Sigmoid colon (tissue), 7 donors: ENCODE measurements around the gene WDR33. TPM values are rescaled to one million over a fixed set of nuclear protein-coding genes. Genes with fewer than 3 reads are reported as not detected.
"Not testable (repeated sequence)": the region's sequence is repeated elsewhere in the genome, so short reads cannot be mapped to it uniquely, and the experiment has no call there.

Source experiments
- DNase-seq: peaks from one replicate; pipeline ENCODE4 v3.0.0-alpha.2; 2019
- H3K27ac ChIP-seq, 4 donors: fragments of 200-600 bp; sonication (generic); one replicate each; pipeline ENCODE4 v1.5.1; 2016 to 2019; ENCODE audit warnings: mild to moderate bottlenecking in 1 of 4
- H3K27me3 ChIP-seq, 3 donors: fragments of 200-600 bp; sonication (generic); one replicate each; pipeline ENCODE4 v1.5.1; 2019; ENCODE audit warnings: mild to moderate bottlenecking in 1 of 3
- H3K36me3 ChIP-seq, 4 donors: fragments of 200-600 bp; sonication (generic); one replicate each; pipeline ENCODE4 v1.5.1; 2016 to 2019
- H3K4me1 ChIP-seq, 4 donors: fragments of 200-600 bp; sonication (generic); one replicate each; pipeline ENCODE4 v1.5.1; 2017 to 2019
- H3K4me3 ChIP-seq, 4 donors: fragments of 200-600 bp; sonication (generic); one replicate each; pipeline ENCODE4 v1.5.1; 2017 to 2019; ENCODE audit warnings: mild to moderate bottlenecking in 2 of 4, moderate library complexity in 1 of 4
- H3K9me3 ChIP-seq, 4 donors: fragments of 200-600 bp in 3 of 4; sonication (generic) in 3 of 4; one replicate each; pipeline versions ENCODE4 v1.5.1 to v1.6.1; 2013 to 2019
- CTCF ChIP-seq, 4 experiments: fragments of 450-650 bp in 3 of 4; fragments of 200-600 bp in 1 of 4; IDR thresholded peaks; one replicate each; pipeline ENCODE4 v1.5.1; 2016 to 2019; ENCODE audit warnings: antibody characterized with exemption in 4 of 4, mild to moderate bottlenecking in 3 of 4, moderate library complexity in 2 of 4
- EP300 ChIP-seq, 4 donors: sonication (generic); formaldehyde crosslinking; IDR thresholded peaks; one replicate each; pipeline ENCODE4 v1.6.1; 2017; ENCODE audit warnings: antibody characterized with exemption in 4 of 4
- POLR2A ChIP-seq, 2 donors: fragments of 450-650 bp; IDR thresholded peaks; one replicate each; pipeline ENCODE4 v1.6.1; 2016; ENCODE audit warnings: antibody characterized with exemption in 2 of 2, mild to moderate bottlenecking in 2 of 2, moderate library complexity in 2 of 2
- POLR2AphosphoS5 ChIP-seq, 4 donors: sonication (generic); formaldehyde crosslinking; IDR thresholded peaks; one replicate each; pipeline ENCODE4 v1.6.1; 2017; ENCODE audit warnings: antibody characterized with exemption in 4 of 4
- WGBS, 2 donors: extraction: QIAGEN DNeasy Blood & Tissue Kit; methylation state at CpG; one replicate each; pipeline ENCODE4 v1.1.7; 2013; 5-methylcytosine and 5-hydroxymethylcytosine counted together
- intact Hi-C: fragments of 100-400 bp; cut with DNase I; formaldehyde crosslinking; loops from one replicate; pipeline ENCODE4 v1.15.1; 2023
- polyA plus RNA-seq, 3 donors: library from polyadenylated mRNA; stranded (reverse); fragments of 200-250 nt; gene quantifications; one replicate each; pipeline ENCODE4 v1.2.3, GENCODE V29; 2013
- total RNA-seq, 4 donors: library from RNA; depleted of rRNA; stranded (reverse); fragments of >200 nt; gene quantifications; one replicate each; pipeline ENCODE4 v1.1.0, GENCODE V29; 2016
- donor health status: healthy with polysubstance abuse.
- donor health status: Bipolar disorder and iron deficiency.
- donor health status: healthy.

Gene WDR33
- total and polyA plus RNA-seq, 7 donors, result 8.3 to 45.2 (median 37.8) TPM

GRCh38 chr2:127841466-127842178, 30.7 kb upstream of the WDR33 start:
- 81 to 87% methylated on average over 20 of the region's 20 CpGs for WGBS, 2 donors
- peaks cover 0 to 17% (median 10%) of the 10 kb centered on the region in 4 donors for H3K36me3 ChIP-seq
- DNase-seq, result no peak
- H3K27ac ChIP-seq, result no peak overlapping the region
- no peaks in the 10 kb centered on the region for H3K27me3 ChIP-seq
- H3K4me1 ChIP-seq, result no peaks in the 10 kb centered on the region
- intact Hi-C loops, result no loop called here
- H3K9me3 ChIP-seq, result no peaks in the 10 kb centered on the region
- no peak overlapping the region for H3K4me3 ChIP-seq
- no peak for TF ChIP-seq POLR2A (IDR thresholded peaks at IDR 0.05)
- TF ChIP-seq EP300 (IDR thresholded peaks at IDR 0.05), result no peak
- TF ChIP-seq CTCF (IDR thresholded peaks at IDR 0.05), result no peak
- no peak for TF ChIP-seq POLR2AphosphoS5 (IDR thresholded peaks at IDR 0.05)

GRCh38 chr2:127840893-127841292, 29.9 kb upstream of the WDR33 start:
- Histone ChIP-seq H3K36me3 (peaks cover 0 to 9% (median 4%) of the 10 kb centered on the region in 4 donors), H3K27me3 (no peaks in the 10 kb centered on the region), H3K9me3 (no peaks in the 10 kb centered on the region), H3K27ac (no peak overlapping the region), H3K4me3 (no peak overlapping the region), H3K4me1 (no peaks in the 10 kb centered on the region)
- 83 to 91% methylated on average over 4 of the region's 4 CpGs for WGBS, 2 donors
- TF ChIP-seq POLR2A (IDR thresholded peaks at IDR 0.05) (no peak), EP300 (IDR thresholded peaks at IDR 0.05) (no peak), CTCF (IDR thresholded peaks at IDR 0.05) (no peak), POLR2AphosphoS5 (IDR thresholded peaks at IDR 0.05) (no peak)
- no peak for DNase-seq
- intact Hi-C loops, result no loop called here

GRCh38 chr2:127834951-127835350, 24.0 kb upstream of the WDR33 start:
- TF ChIP-seq POLR2A (IDR thresholded peaks at IDR 0.05) (no peak), EP300 (IDR thresholded peaks at IDR 0.05) (no peak), CTCF (IDR thresholded peaks at IDR 0.05) (no peak), POLR2AphosphoS5 (IDR thresholded peaks at IDR 0.05) (no peak)
- intact Hi-C loops, result no loop called here
- H3K27me3 ChIP-seq, result no peaks in the 10 kb centered on the region
- no peak overlapping the region for H3K27ac ChIP-seq
- H3K4me3 ChIP-seq, result no peak overlapping the region
- 56 to 89% methylated on average over 3 of the region's 3 CpGs for WGBS, 2 donors
- no peak for DNase-seq
- no peaks in the 10 kb centered on the region for H3K4me1 ChIP-seq
- no peaks in the 10 kb centered on the region for H3K9me3 ChIP-seq
- no peaks in the 10 kb centered on the region for H3K36me3 ChIP-seq

GRCh38 chr2:127829845-127830246, 18.9 kb upstream of the WDR33 start:
- Histone ChIP-seq H3K27me3 (no peaks in the 10 kb centered on the region), H3K4me3 (no peak overlapping the region), H3K9me3 (no peaks in the 10 kb centered on the region), H3K27ac (no peak overlapping the region), H3K4me1 (no peaks in the 10 kb centered on the region), H3K36me3 (no peaks in the 10 kb centered on the region)
- WGBS, 2 donors, result 30 to 66% methylated on average over 5 of the region's 5 CpGs
- intact Hi-C loops, result no loop called here
- no peak for TF ChIP-seq POLR2AphosphoS5 (IDR thresholded peaks at IDR 0.05)
- TF ChIP-seq CTCF (IDR thresholded peaks at IDR 0.05), result no peak
- TF ChIP-seq POLR2A (IDR thresholded peaks at IDR 0.05), result no peak
- no peak for TF ChIP-seq EP300 (IDR thresholded peaks at IDR 0.05)
- DNase-seq, result no peak

- H3K9me3 ChIP-seq, DNase-seq, intact Hi-C loops, H3K4me1 ChIP-seq, H3K27me3 ChIP-seq, H3K27ac ChIP-seq, H3K36me3 ChIP-seq, H3K4me3 ChIP-seq: not testable (repeated sequence)
- 99% methylated on average over 2 of the region's 2 CpGs for WGBS, 2 donors
These were observed 15.7 kb upstream of the WDR33 start for GRCh38 chr2:127826708-127827107.
